Natural killer cell (primary cell): ENCODE results near the gene RCCD1. TPM values are rescaled to one million over a fixed set of nuclear protein-coding genes. Genes with fewer than 3 reads are reported as not detected.
"Not testable (repeated sequence)": the region's sequence is repeated elsewhere in the genome, so short reads cannot be mapped to it uniquely, and the experiment has no call there.

Experiments
- ATAC-seq, 3 donors: fragments of 150-1000 bp in 2 of 3; fragments of 200-7000 bp in 1 of 3; cut with Tn5 transposase; 1 replicate in 1 of 3; 2 replicates in 2 of 3; pipeline ENCODE4 v1.10.0; 2021; ENCODE audit warnings: mild to moderate bottlenecking in 2 of 3, moderate library complexity in 2 of 3
- DNase-seq, 2 donors: peaks; one replicate each; pipeline versions ENCODE4 v3.0.0 to v3.0.0-alpha.2; 2013 to 2021; ENCODE audit warnings: mixed read lengths in 1 of 2
- H3K27ac ChIP-seq: one replicate; pipeline ENCODE4 v1.5.1; 2013; ENCODE audit warnings: mild to moderate bottlenecking, low read length
- H3K27me3 ChIP-seq: one replicate; pipeline ENCODE4 v1.6.1; 2013; ENCODE audit warnings: low read length; ENCODE audit not compliant: control insufficient read depth, insufficient read depth
- H3K36me3 ChIP-seq: one replicate; pipeline ENCODE4 v1.6.1; 2013; ENCODE audit warnings: low read length; ENCODE audit not compliant: control insufficient read depth, insufficient read depth
- H3K4me1 ChIP-seq: one replicate; pipeline ENCODE4 v1.6.1; 2013; ENCODE audit warnings: low read length; ENCODE audit not compliant: control insufficient read depth, insufficient read depth
- H3K4me3 ChIP-seq: one replicate; pipeline ENCODE4 v1.5.1; 2013; ENCODE audit warnings: low read length
- H3K9me3 ChIP-seq: one replicate; pipeline ENCODE4 v1.6.1; 2013; ENCODE audit warnings: low read length; ENCODE audit not compliant: control insufficient read depth, insufficient read depth
- H3K27ac Mint-ChIP-seq, 2 donors: one replicate each; pipeline ENCODE4 v1.8.0; 2022; ENCODE audit warnings: mild to moderate bottlenecking in 2 of 2, mixed read lengths in 2 of 2, moderate library complexity in 1 of 2
- H3K27me3 Mint-ChIP-seq, 2 donors: one replicate each; pipeline ENCODE4 v1.8.0; 2022; ENCODE audit warnings: low read depth in 2 of 2, mixed read lengths in 2 of 2
- H3K36me3 Mint-ChIP-seq: one replicate; pipeline ENCODE4 v1.8.0; 2022; ENCODE audit warnings: mixed read lengths
- H3K4me1 Mint-ChIP-seq, 2 donors: one replicate each; pipeline ENCODE4 v1.8.0; 2022; ENCODE audit warnings: mixed read lengths in 2 of 2
- H3K4me3 Mint-ChIP-seq: one replicate; pipeline ENCODE4 v1.8.0; 2022; ENCODE audit warnings: mild to moderate bottlenecking, moderate library complexity, mixed read lengths
- H3K9me3 Mint-ChIP-seq, 2 donors: one replicate each; pipeline ENCODE4 v1.8.0; 2022; ENCODE audit warnings: mixed read lengths in 2 of 2
- CTCF ChIP-seq: fragments of 200-600 bp; IDR thresholded peaks from one replicate; pipeline ENCODE4 v1.8.0; 2022; ENCODE audit warnings: antibody characterized with exemption
- WGBS: methylation state at CpG from one replicate; pipeline ENCODE4 v1.1.7; 2013; ENCODE audit warnings: missing lambda C conversion rate; ENCODE audit not compliant: insufficient coverage; 5-methylcytosine and 5-hydroxymethylcytosine counted together
- intact Hi-C: fragments of 100-400 bp; cut with micrococcal nuclease; formaldehyde crosslinking; loops from one replicate; pipeline ENCODE4 v1.14.2; 2022
- total RNA-seq, 4 donors: library from RNA; stranded (reverse); fragments of 120-200 nt in 1 of 4; gene quantifications; one replicate each; pipeline versions ENCODE4 v1.2.3 to v1.2.4, GENCODE V29; 2013 to 2022

Gene RCCD1
- total RNA-seq, 3 donors from 2014 or later (not counting 1 experiment from before 2014, with no cell fraction given) = 4.2 to 5.4 (median 5.1) TPM

GRCh38 chr15:90917569-90917968 lies 37.1 kb upstream of the RCCD1 start:
- TF ChIP-seq CTCF = no peak
- Mint-ChIP-seq H3K4me1 (peaks cover 0 to 5% of the 10 kb centered on the region in 2 donors), H3K9me3 (no peaks in the 10 kb centered on the region), H3K36me3 (peaks cover 15% of the 10 kb centered on the region), H3K27ac (no peak overlapping the region), H3K4me3 (no peak overlapping the region), H3K27me3 (no peaks in the 10 kb centered on the region)
- DNase-seq = no peak
- H3K27me3 ChIP-seq = no peaks in the 10 kb centered on the region
- H3K9me3 ChIP-seq = no peaks in the 10 kb centered on the region
- H3K4me1 ChIP-seq = peaks cover 14% of the 10 kb centered on the region
- WGBS = 98% methylated on average over 12 of the region's 12 CpGs
- no peak for ATAC-seq
- no peak overlapping the region for H3K4me3 ChIP-seq
- no peak overlapping the region for H3K27ac ChIP-seq
- intact Hi-C loops = no loop called here
- H3K36me3 ChIP-seq = peaks cover 83% of the 10 kb centered on the region

GRCh38 chr15:90918034-90918788 lies 36.5 kb upstream of the RCCD1 start:
- Mint-ChIP-seq H3K4me1 (peaks cover 0 to 5% of the 10 kb centered on the region in 2 donors), H3K27ac (no peak overlapping the region), H3K4me3 (no peak overlapping the region), H3K27me3 (no peaks in the 10 kb centered on the region), H3K36me3 (peaks cover 15% of the 10 kb centered on the region), H3K9me3 (no peaks in the 10 kb centered on the region)
- no peak for TF ChIP-seq CTCF
- Histone ChIP-seq H3K4me1 (peaks cover 14% of the 10 kb centered on the region), H3K27me3 (no peaks in the 10 kb centered on the region), H3K27ac (no peak overlapping the region), H3K9me3 (no peaks in the 10 kb centered on the region), H3K4me3 (no peak overlapping the region), H3K36me3 (peaks cover 76% of the 10 kb centered on the region)
- DNase-seq (no peak), ATAC-seq (no peak)
- intact Hi-C loops = no loop called here
- WGBS = 96% methylated on average over 23 of the region's 23 CpGs

GRCh38 chr15:90918835-90919234 lies 35.8 kb upstream of the RCCD1 start:
- H3K27me3 ChIP-seq = no peaks in the 10 kb centered on the region
- intact Hi-C loops = no loop called here
- no peak overlapping the region for H3K27ac Mint-ChIP-seq
- no peak for ATAC-seq
- TF ChIP-seq CTCF = no peak
- peaks cover 11% of the 10 kb centered on the region for H3K4me1 ChIP-seq
- H3K36me3 Mint-ChIP-seq = peaks cover 15% of the 10 kb centered on the region
- H3K9me3 ChIP-seq = no peaks in the 10 kb centered on the region
- no peaks in the 10 kb centered on the region for H3K9me3 Mint-ChIP-seq
- H3K4me3 ChIP-seq = no peak overlapping the region
- H3K4me1 Mint-ChIP-seq = peaks cover 0 to 5% of the 10 kb centered on the region in 2 donors
- no peak overlapping the region for H3K27ac ChIP-seq
- no peaks in the 10 kb centered on the region for H3K27me3 Mint-ChIP-seq
- no peak overlapping the region for H3K4me3 Mint-ChIP-seq
- DNase-seq = no peak
- peaks cover 70% of the 10 kb centered on the region for H3K36me3 ChIP-seq
- 95% methylated on average over 6 of the region's 6 CpGs for WGBS

GRCh38 chr15:90921887-90922286 lies 32.8 kb upstream of the RCCD1 start:
- no peak for ATAC-seq
- TF ChIP-seq CTCF = no peak
- no peak overlapping the region for H3K27ac ChIP-seq
- Mint-ChIP-seq H3K4me1 (peaks cover 0 to 5% of the 10 kb centered on the region in 2 donors), H3K4me3 (no peak overlapping the region), H3K9me3 (no peaks in the 10 kb centered on the region), H3K27ac (no peak overlapping the region), H3K27me3 (no peaks in the 10 kb centered on the region), H3K36me3 (peaks cover 15% of the 10 kb centered on the region)
- H3K4me1 ChIP-seq = no peaks in the 10 kb centered on the region
- no peak overlapping the region for H3K4me3 ChIP-seq
- DNase-seq = no peak
- H3K36me3 ChIP-seq = peaks cover 40% of the 10 kb centered on the region
- no peaks in the 10 kb centered on the region for H3K9me3 ChIP-seq
- intact Hi-C loops = no loop called here
- WGBS = 95% methylated on average over 3 of the region's 4 CpGs
- H3K27me3 ChIP-seq = no peaks in the 10 kb centered on the region

GRCh38 chr15:90922712-90923322 lies 31.9 kb upstream of the RCCD1 start:
- ATAC-seq, H3K4me1 Mint-ChIP-seq, intact Hi-C loops, H3K9me3 Mint-ChIP-seq, H3K27me3 ChIP-seq, H3K4me1 ChIP-seq, H3K9me3 ChIP-seq, H3K27me3 Mint-ChIP-seq, H3K4me3 ChIP-seq, H3K4me3 Mint-ChIP-seq, DNase-seq, H3K27ac Mint-ChIP-seq, H3K27ac ChIP-seq: not testable (repeated sequence)
- peaks cover 15% of the 10 kb centered on the region for H3K36me3 Mint-ChIP-seq
- H3K36me3 ChIP-seq = peaks cover 33% of the 10 kb centered on the region
- WGBS = 96% methylated on average over 7 of the region's 7 CpGs
